Hepatocyte (in vitro differentiated cells): ENCODE results near the gene CD164L2. TPM values are rescaled to one million over a fixed set of nuclear protein-coding genes. Genes with fewer than 3 reads are reported as not detected.

Experiments used
- DNase-seq: peaks from one replicate; pipeline ENCODE4 v3.0.0-alpha.2; 2016; ENCODE audit warnings: low spot score
- H2AFZ ChIP-seq: fragments of 200-600 bp; sonication (generic); 2 replicates; pipeline ENCODE4 v1.6.0; 2016; ENCODE audit warnings: antibody characterized with exemption, mild to moderate bottlenecking
- H3K27ac ChIP-seq: fragments of 200-600 bp; sonication (generic); 2 replicates; pipeline ENCODE4 v1.5.1; 2016; ENCODE audit warnings: mild to moderate bottlenecking
- H3K27me3 ChIP-seq: fragments of 200-600 bp; sonication (generic); 2 replicates; pipeline ENCODE4 v1.6.1; 2016
- H3K36me3 ChIP-seq: fragments of 200-600 bp; sonication (generic); replicated peaks from 2 replicates; pipeline ENCODE4 v1.5.1; 2016; ENCODE audit warnings: low read depth; ENCODE audit not compliant: insufficient read depth
- H3K4me1 ChIP-seq: fragments of 200-600 bp; sonication (generic); 2 replicates; pipeline ENCODE4 v1.5.1; 2016; ENCODE audit warnings: mild to moderate bottlenecking, moderate library complexity; ENCODE audit not compliant: insufficient read depth
- H3K4me2 ChIP-seq: fragments of 200-600 bp; sonication (generic); 2 replicates; pipeline ENCODE4 v1.6.0; 2016
- H3K4me3 ChIP-seq: fragments of 200-600 bp; sonication (generic); 2 replicates; pipeline ENCODE4 v1.5.1; 2016; ENCODE audit warnings: mild to moderate bottlenecking
- H3K79me2 ChIP-seq: fragments of 200-600 bp; sonication (generic); 2 replicates; pipeline ENCODE4 v1.6.0; 2017; ENCODE audit warnings: mild to moderate bottlenecking
- H3K9me2 ChIP-seq: fragments of 200-600 bp; sonication (generic); replicated peaks from 2 replicates; pipeline ENCODE4 v1.6.0; 2017; ENCODE audit warnings: mild to moderate bottlenecking; ENCODE audit not compliant: insufficient read depth
- H3K9me3 ChIP-seq: fragments of 200-600 bp; sonication (generic); 2 replicates; pipeline ENCODE4 v1.5.1; 2016; ENCODE audit warnings: low read depth, mild to moderate bottlenecking
- H4K20me1 ChIP-seq: fragments of 200-600 bp; sonication (generic); 2 replicates; pipeline ENCODE4 v1.6.0; 2016; ENCODE audit warnings: mild to moderate bottlenecking; ENCODE audit not compliant: insufficient read depth, poor library complexity, severe bottlenecking
- EZH2 ChIP-seq: fragments of 200-600 bp; sonication (generic); IDR thresholded peaks from 2 replicates; pipeline ENCODE4 v1.6.1; 2016; ENCODE audit warnings: antibody characterized with exemption, mild to moderate bottlenecking, borderline replicate concordance
- EZH2phosphoT487 ChIP-seq: fragments of 200-600 bp; sonication (generic); IDR thresholded peaks from one replicate; pipeline ENCODE4 v1.6.1; 2018; ENCODE audit warnings: antibody characterized with exemption, mild to moderate bottlenecking, low read depth, moderate library complexity; ENCODE audit not compliant: unreplicated experiment, severe bottlenecking
- WGBS: methylation state at CpG from one replicate; pipeline ENCODE4 v1.1.6; 2016; ENCODE audit warnings: low lambda C conversion rate; ENCODE audit errors: missing lambda C conversion rate; 5-methylcytosine and 5-hydroxymethylcytosine counted together
- polyA plus RNA-seq: library from polyadenylated mRNA; unstranded; fragments of >200 nt; fragmentation: Nextera tagmentation; extraction: Ambion mirVana; gene quantifications from 2 replicates; pipeline ENCODE4 v1.2.1, GENCODE V29; 2016
- total RNA-seq: library from RNA; depleted of rRNA; stranded (reverse); fragments of >200 nt; gene quantifications from 2 replicates; pipeline ENCODE4 v1.2.3, GENCODE V29; 2014
- TF ChIP-seq, protein P1 (sequence below): fragments of 200-600 bp; sonication (generic); IDR thresholded peaks from 2 replicates; pipeline ENCODE4 v1.5.1; 2016; ENCODE audit warnings: antibody characterized with exemption, mild to moderate bottlenecking; ENCODE audit not compliant: poor library complexity

The CD164L2 gene
- total and polyA plus RNA-seq, 2 experiments from 2014 or later: 0.19 TPM; not detected in 1

DNA sequence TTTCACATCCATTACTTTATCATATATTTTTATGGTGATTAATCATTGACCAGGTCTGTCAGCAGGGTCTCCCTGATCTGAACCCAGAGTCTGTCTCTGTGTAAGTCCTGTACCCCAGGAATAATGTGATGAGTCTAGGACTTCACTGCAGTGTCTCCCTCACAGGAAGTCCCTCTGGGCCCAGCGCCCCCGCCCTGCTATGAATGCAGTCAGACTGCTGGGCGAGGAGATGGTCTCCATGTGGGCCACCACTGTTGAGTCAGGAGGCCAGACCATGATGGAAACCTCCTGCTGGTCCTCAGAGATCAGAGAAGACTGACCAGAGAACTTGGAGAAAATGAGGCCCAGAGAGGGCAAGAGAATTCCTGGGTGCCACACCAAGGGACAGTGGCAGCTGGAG, 51.7 kb downstream of the CD164L2 start:
- no peak for DNase-seq
- Histone ChIP-seq H3K79me2 (peaks cover 41% of the 10 kb centered on the region), H3K9me3 (no peaks in the 10 kb centered on the region), H3K4me2 (no peak overlapping the region), H3K27ac (no peak overlapping the region), H3K4me1 (no peaks in the 10 kb centered on the region), H3K9me2 (no peaks in the 10 kb centered on the region), H3K36me3 (no peaks in the 10 kb centered on the region), H2AFZ (no peak overlapping the region), H3K4me3 (no peak overlapping the region), H3K27me3 (no peaks in the 10 kb centered on the region), H4K20me1 (peaks cover 22% of the 10 kb centered on the region)
- no peak for TF ChIP-seq EZH2phosphoT487
- TF ChIP-seq EZH2: no peak
- 96% methylated on average over 3 of the region's 3 CpGs for WGBS

DNA sequence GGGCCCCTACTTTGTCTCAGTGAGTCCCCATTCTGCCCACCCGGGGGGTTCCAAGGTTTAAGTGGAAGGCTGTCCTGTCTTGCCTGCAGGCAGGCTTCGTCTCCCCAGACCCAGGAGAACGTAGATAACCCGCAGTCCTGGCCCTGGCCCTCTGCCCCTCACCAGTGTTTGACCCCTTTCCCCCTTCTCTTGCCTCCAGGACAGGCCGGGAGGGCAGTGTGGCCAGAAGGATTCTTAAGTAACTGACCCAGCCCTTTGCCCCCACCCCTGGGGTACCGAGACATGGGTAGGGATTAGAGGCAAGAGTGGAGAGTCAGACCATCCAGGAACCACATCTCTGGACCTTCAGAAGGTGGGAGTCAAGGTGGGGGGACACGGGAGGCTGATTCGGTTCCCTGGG, 52.3 kb downstream of the CD164L2 start:
- H3K36me3 ChIP-seq: no peaks in the 10 kb centered on the region

More for the DNA sequence above, 52.3 kb downstream of the CD164L2 start:
- no peaks in the 10 kb centered on the region for H3K27me3 ChIP-seq
- peaks cover 47% of the 10 kb centered on the region for H3K79me2 ChIP-seq
- no peaks in the 10 kb centered on the region for H3K9me3 ChIP-seq
- H3K27ac ChIP-seq: no peak overlapping the region
- no peak overlapping the region for H2AFZ ChIP-seq
- H3K4me1 ChIP-seq: no peaks in the 10 kb centered on the region
- TF ChIP-seq EZH2: no peak
- TF ChIP-seq, protein P1, sequence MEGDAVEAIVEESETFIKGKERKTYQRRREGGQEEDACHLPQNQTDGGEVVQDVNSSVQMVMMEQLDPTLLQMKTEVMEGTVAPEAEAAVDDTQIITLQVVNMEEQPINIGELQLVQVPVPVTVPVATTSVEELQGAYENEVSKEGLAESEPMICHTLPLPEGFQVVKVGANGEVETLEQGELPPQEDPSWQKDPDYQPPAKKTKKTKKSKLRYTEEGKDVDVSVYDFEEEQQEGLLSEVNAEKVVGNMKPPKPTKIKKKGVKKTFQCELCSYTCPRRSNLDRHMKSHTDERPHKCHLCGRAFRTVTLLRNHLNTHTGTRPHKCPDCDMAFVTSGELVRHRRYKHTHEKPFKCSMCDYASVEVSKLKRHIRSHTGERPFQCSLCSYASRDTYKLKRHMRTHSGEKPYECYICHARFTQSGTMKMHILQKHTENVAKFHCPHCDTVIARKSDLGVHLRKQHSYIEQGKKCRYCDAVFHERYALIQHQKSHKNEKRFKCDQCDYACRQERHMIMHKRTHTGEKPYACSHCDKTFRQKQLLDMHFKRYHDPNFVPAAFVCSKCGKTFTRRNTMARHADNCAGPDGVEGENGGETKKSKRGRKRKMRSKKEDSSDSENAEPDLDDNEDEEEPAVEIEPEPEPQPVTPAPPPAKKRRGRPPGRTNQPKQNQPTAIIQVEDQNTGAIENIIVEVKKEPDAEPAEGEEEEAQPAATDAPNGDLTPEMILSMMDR: no peak
- TF ChIP-seq EZH2phosphoT487: no peak
- no peaks in the 10 kb centered on the region for H3K9me2 ChIP-seq
- H3K4me3 ChIP-seq: no peak overlapping the region
- peaks cover 27% of the 10 kb centered on the region for H4K20me1 ChIP-seq
- no peak overlapping the region for H3K4me2 ChIP-seq
- no peak for DNase-seq
- WGBS: 89% methylated on average over 8 of the region's 8 CpGs

Other genes with a start within 250 kb of the CD164L2 start
- gene SLC9A1, start 228.2 kb downstream of the CD164L2 start, total RNA-seq: 9.7 and 13.3 TPM in 2 replicates
- gene SLC9A1, start 228.2 kb downstream of the CD164L2 start, polyA plus RNA-seq: 29.8 and 31.3 TPM in 2 replicates
- 15.3 and 22.8 TPM in 2 replicates for gene WDTC1, start 148.7 kb downstream of the CD164L2 start, total RNA-seq
- gene WDTC1, start 148.7 kb downstream of the CD164L2 start, polyA plus RNA-seq: 7.3 and 11.0 TPM in 2 replicates
- gene TMEM222, start 61.2 kb downstream of the CD164L2 start, total RNA-seq: 29.7 and 38.0 TPM in 2 replicates
- gene TMEM222, start 61.2 kb downstream of the CD164L2 start, polyA plus RNA-seq: 55.3 and 57.1 TPM in 2 replicates
- 10.6 and 12.1 TPM in 2 replicates for gene SYTL1, start 41.3 kb downstream of the CD164L2 start, total RNA-seq
- gene SYTL1, start 41.3 kb downstream of the CD164L2 start, polyA plus RNA-seq: 21.7 and 26.2 TPM in 2 replicates
- gene MAP3K6, start 16.4 kb downstream of the CD164L2 start, total RNA-seq: 4.3 and 6.3 TPM in 2 replicates
- 20.4 and 24.8 TPM in 2 replicates for gene MAP3K6, start 16.4 kb downstream of the CD164L2 start, polyA plus RNA-seq
- gene FCN3, start 8.5 kb downstream of the CD164L2 start, total RNA-seq: not detected in 2 replicates
- not detected in 2 replicates for gene FCN3, start 8.5 kb downstream of the CD164L2 start, polyA plus RNA-seq
- 0.32 and 0.47 TPM in 2 replicates for gene GPR3, start 9.3 kb upstream of the CD164L2 start, total RNA-seq
- gene GPR3, start 9.3 kb upstream of the CD164L2 start, polyA plus RNA-seq: 1.5 and 2.2 TPM in 2 replicates
- gene WASF2, start 106.8 kb upstream of the CD164L2 start, total RNA-seq: 25.2 and 28.5 TPM in 2 replicates
- gene WASF2, start 106.8 kb upstream of the CD164L2 start, polyA plus RNA-seq: 45.6 and 61.1 TPM in 2 replicates
- gene AHDC1, start 220.8 kb upstream of the CD164L2 start, total RNA-seq: 6.7 and 13.3 TPM in 2 replicates
- gene AHDC1, start 220.8 kb upstream of the CD164L2 start, polyA plus RNA-seq: 12.2 and 14.4 TPM in 2 replicates